ENCODE results near the gene MKX. TPM values are rescaled to one million over a fixed set of nuclear protein-coding genes. Genes with fewer than 3 reads are reported as not detected.
"Not testable (repeated sequence)": the region's sequence is repeated elsewhere in the genome, so short reads cannot be mapped to it uniquely, and the experiment has no call there.

MKX gene
- total RNA-seq, 4 donors from 2014 or later: 0.28 to 0.94 TPM; not detected in 2

DNA sequence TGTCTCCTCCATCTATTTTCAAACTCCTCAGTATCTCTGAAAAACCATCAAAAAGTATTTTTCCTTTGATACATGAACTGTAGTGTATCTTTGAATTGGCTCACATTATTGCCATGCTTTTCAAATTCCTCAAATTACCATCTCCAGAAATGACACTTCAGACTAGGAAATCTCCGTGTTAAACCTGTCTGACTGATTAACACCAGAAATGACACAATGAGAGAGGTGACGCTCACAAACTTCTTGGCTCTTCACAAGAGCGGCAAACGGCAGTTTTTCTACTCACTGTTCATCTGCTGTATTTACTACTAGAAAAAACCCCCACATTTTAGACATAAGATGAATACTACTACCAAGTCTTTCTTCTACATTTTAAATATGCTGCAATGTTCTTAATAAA is 56.6 kb downstream of the MKX start:
- H3K27me3 ChIP-seq: no peaks in the 10 kb centered on the region
- no peaks in the 10 kb centered on the region for H3K36me3 ChIP-seq
- no peak for TF ChIP-seq POLR2A (IDR thresholded peaks at IDR 0.05)
- no peak for TF ChIP-seq CTCF (IDR thresholded peaks at IDR 0.05)
- H3K4me1 ChIP-seq: no peaks in the 10 kb centered on the region
- no peak overlapping the region for H3K4me3 ChIP-seq
- DNase-seq: no peak
- H3K9me3 ChIP-seq: no peaks in the 10 kb centered on the region
- no peak overlapping the region for H3K27ac ChIP-seq

DNA sequence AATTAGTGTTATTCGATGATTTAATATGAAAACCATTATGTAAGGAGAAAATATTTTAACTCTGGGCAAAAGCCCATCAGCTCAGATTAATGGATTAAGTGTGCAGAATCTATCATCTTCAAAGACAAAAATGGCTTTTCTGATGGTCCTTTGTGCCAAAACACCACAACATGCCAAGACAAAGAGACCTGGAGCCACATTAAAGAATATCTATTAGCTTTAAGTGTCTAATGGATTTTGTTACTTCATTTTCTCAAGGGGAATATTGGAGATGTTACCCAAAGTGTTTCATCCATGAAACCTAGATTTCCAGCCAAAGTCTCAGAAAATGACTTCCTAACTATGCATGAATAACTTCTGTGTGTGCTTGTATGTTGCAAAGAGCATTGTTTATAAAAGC is 57.3 kb downstream of the MKX start:
- TF ChIP-seq POLR2A (IDR thresholded peaks at IDR 0.05) (no peak), CTCF (IDR thresholded peaks at IDR 0.05) (no peak)

GRCh38 chr10:27687743-27688142 is 57.9 kb downstream of the MKX start:
- no peak for DNase-seq

More for the DNA sequence above, 57.3 kb downstream of the MKX start:
- Histone ChIP-seq H3K27me3 (no peaks in the 10 kb centered on the region), H3K36me3 (no peaks in the 10 kb centered on the region), H3K9me3 (no peaks in the 10 kb centered on the region), H3K27ac (no peak overlapping the region), H3K4me3 (no peak overlapping the region), H3K4me1 (no peaks in the 10 kb centered on the region)
- DNase-seq: no peak

DNA sequence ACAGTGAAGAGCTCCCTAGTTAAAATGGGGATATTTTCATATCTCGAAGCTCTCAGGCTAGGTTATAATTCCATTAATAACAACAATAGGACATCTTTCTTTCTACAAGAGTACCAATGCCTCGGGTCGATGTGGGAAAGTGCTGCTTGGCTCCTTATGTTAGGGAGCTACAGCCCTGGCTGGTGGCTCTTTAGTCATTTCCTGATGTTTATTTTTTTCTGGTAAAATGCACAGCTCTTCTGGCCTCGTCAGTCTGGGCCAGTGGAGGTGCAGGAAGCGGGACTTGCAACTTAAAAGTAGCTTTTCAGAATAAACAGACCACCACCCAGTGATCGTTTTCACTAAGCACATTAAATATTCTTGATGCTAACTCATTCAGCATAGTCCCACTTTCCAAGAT is 58.3 kb downstream of the MKX start:
- no peaks in the 10 kb centered on the region for H3K27me3 ChIP-seq
- H3K36me3 ChIP-seq: no peaks in the 10 kb centered on the region
- DNase-seq: no peak
- H3K9me3 ChIP-seq: no peaks in the 10 kb centered on the region
- TF ChIP-seq POLR2A (IDR thresholded peaks at IDR 0.05): no peak
- no peak for TF ChIP-seq CTCF (IDR thresholded peaks at IDR 0.05)
- no peak overlapping the region for H3K27ac ChIP-seq
- no peak overlapping the region for H3K4me3 ChIP-seq
- H3K4me1 ChIP-seq: no peaks in the 10 kb centered on the region

More at GRCh38 chr10:27687743-27688142, 57.9 kb downstream of the MKX start:
- Histone ChIP-seq H3K9me3 (no peaks in the 10 kb centered on the region), H3K27me3 (no peaks in the 10 kb centered on the region), H3K36me3 (no peaks in the 10 kb centered on the region), H3K4me1 (no peaks in the 10 kb centered on the region), H3K27ac (no peak overlapping the region), H3K4me3 (no peak overlapping the region)
- TF ChIP-seq CTCF (IDR thresholded peaks at IDR 0.05) (no peak), POLR2A (IDR thresholded peaks at IDR 0.05) (no peak)

GRCh38 chr10:27685681-27686080 is 59.9 kb downstream of the MKX start:
- no peak overlapping the region for H3K27ac ChIP-seq
- DNase-seq: no peak
- H3K9me3 ChIP-seq: no peaks in the 10 kb centered on the region
- H3K36me3 ChIP-seq: no peaks in the 10 kb centered on the region
- H3K4me1 ChIP-seq: no peaks in the 10 kb centered on the region
- H3K4me3 ChIP-seq: no peak overlapping the region
- TF ChIP-seq CTCF (IDR thresholded peaks at IDR 0.05) (no peak), POLR2A (IDR thresholded peaks at IDR 0.05) (no peak)
- no peaks in the 10 kb centered on the region for H3K27me3 ChIP-seq

DNA sequence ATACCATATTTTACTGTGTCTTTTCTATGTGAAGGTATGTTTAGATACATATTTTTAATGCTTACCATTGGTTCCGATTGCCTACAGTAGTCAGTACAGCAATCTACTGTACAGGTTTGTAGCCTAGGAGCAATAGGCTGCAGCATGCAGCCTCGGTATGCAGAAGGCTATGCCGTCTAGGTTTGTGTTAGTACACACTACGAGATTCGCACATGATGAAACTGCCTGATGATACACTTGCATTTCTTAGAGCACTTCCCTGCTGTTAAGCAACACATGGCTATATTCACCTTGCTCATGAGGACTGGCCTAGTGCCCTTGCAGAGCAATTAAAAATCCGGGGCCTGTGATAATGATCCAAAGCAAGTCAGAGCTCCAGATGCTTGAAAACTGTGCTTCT is 62.4 kb downstream of the MKX start:
- H3K4me1 ChIP-seq: no peaks in the 10 kb centered on the region
- H3K27ac ChIP-seq: no peak overlapping the region
- TF ChIP-seq POLR2A (IDR thresholded peaks at IDR 0.05): no peak
- TF ChIP-seq CTCF (IDR thresholded peaks at IDR 0.05): no peak
- H3K4me3 ChIP-seq: no peak overlapping the region
- H3K27me3 ChIP-seq: no peaks in the 10 kb centered on the region
- DNase-seq: no peak
- H3K9me3 ChIP-seq: no peaks in the 10 kb centered on the region
- H3K36me3 ChIP-seq: no peaks in the 10 kb centered on the region

GRCh38 chr10:27681795-27682194 is 63.8 kb downstream of the MKX start:
- DNase-seq, H3K4me1 ChIP-seq, H3K27ac ChIP-seq, H3K27me3 ChIP-seq, H3K9me3 ChIP-seq, H3K36me3 ChIP-seq, H3K4me3 ChIP-seq: not testable (repeated sequence)
